Measurements from ENCODE around the gene LRMDA.

Gene LRMDA

DNA sequence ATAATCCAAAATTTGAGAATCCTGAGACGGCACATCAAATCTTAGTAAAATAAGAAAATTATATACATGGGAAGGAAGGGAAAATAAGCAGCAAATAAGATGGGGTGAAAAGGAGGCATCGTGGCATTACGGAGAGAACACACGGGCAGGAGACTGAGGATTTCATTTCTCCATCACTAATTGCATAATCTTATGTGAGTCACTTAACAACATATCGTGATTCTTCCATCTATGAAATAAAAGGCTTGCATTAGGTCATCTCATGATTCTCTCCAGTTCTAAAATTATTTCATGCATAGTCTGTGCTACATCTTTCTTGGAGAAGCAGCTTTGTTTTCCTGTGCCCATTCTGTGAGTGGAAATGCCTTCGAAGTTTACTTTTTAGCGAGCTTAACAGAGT lies 288.7 kb downstream of the LRMDA start:
- Histone ChIP-seq H3K27me3 (ENCODE audit: insufficient read depth, low read length, poor library complexity) (peaks cover 7% of the 10 kb centered on the region), H3K9me3 (ENCODE audit: insufficient read depth, low read length, severe bottlenecking) (no peaks in the 10 kb centered on the region), H3K79me2 (ENCODE audit: insufficient read depth, low read length) (no peaks in the 10 kb centered on the region), H3K27ac (ENCODE audit: low read length) (no peak overlapping the region), H3K4me2 (ENCODE audit: insufficient read depth, low read length) (no peak overlapping the region), H3K36me3 (ENCODE audit: insufficient read depth, low read length) (no peaks in the 10 kb centered on the region), H3K4me1 (ENCODE audit: insufficient read depth, low read length) (no peaks in the 10 kb centered on the region), H4K20me1 (ENCODE audit: insufficient read depth, low read length) (no peaks in the 10 kb centered on the region), H3K4me3 (ENCODE audit: low read depth in 1 of 2, low read length in 2 of 2) (no peak overlapping the region), H2AFZ (ENCODE audit: low read depth, low read length) (no peak overlapping the region), H3K9ac (ENCODE audit: low read depth, low read length) (no peak overlapping the region)
- no peak for TF ChIP-seq EZH2 (IDR thresholded peaks at IDR 0.05; ENCODE audit: borderline replicate concordance, low read depth, low read length, severe bottlenecking)
- TF ChIP-seq CTCF (IDR thresholded peaks at IDR 0.05; ENCODE audit: borderline replicate concordance, extremely low read depth, low read length, poor library complexity, severe bottlenecking): no peak
- no peak for ATAC-seq (ENCODE audit: insufficient read depth, low read depth)
- DNase-seq: no peak

DNA sequence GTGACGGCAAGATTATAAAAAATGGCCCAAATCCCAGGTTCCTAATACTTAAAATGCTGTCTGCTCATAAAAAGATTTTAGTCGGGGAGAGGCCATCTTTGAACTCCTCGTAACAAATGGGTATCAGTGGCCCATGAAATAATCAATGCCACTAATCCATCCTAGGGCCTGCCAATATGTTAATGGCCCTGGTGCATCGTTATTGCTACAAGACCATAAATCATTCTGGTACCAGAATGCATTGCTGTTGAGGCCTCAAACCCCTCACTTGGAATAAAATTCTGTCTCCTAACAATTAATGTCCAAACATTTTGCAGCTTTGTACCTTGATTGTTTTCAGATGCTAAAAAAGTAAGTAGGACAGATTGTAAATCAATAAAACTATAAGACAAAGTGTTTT lies 290.6 kb downstream of the LRMDA start:
- Histone ChIP-seq H3K4me1 (ENCODE audit: insufficient read depth, low read length) (no peaks in the 10 kb centered on the region), H3K27me3 (ENCODE audit: insufficient read depth, low read length, poor library complexity) (peaks cover 5% of the 10 kb centered on the region), H3K79me2 (ENCODE audit: insufficient read depth, low read length) (no peaks in the 10 kb centered on the region), H3K4me3 (ENCODE audit: low read depth in 1 of 2, low read length in 2 of 2) (no peak overlapping the region), H4K20me1 (ENCODE audit: insufficient read depth, low read length) (no peaks in the 10 kb centered on the region), H2AFZ (ENCODE audit: low read depth, low read length) (no peak overlapping the region), H3K9me3 (ENCODE audit: insufficient read depth, low read length, severe bottlenecking) (no peaks in the 10 kb centered on the region), H3K27ac (ENCODE audit: low read length) (no peak overlapping the region), H3K4me2 (ENCODE audit: insufficient read depth, low read length) (no peak overlapping the region), H3K9ac (ENCODE audit: low read depth, low read length) (no peak overlapping the region), H3K36me3 (ENCODE audit: insufficient read depth, low read length) (no peaks in the 10 kb centered on the region)
- ATAC-seq (ENCODE audit: insufficient read depth, low read depth): no peak
- no peak for DNase-seq
- no peak for TF ChIP-seq EZH2 (IDR thresholded peaks at IDR 0.05; ENCODE audit: borderline replicate concordance, low read depth, low read length, severe bottlenecking)
- no peak for TF ChIP-seq CTCF (IDR thresholded peaks at IDR 0.05; ENCODE audit: borderline replicate concordance, extremely low read depth, low read length, poor library complexity, severe bottlenecking)

DNA sequence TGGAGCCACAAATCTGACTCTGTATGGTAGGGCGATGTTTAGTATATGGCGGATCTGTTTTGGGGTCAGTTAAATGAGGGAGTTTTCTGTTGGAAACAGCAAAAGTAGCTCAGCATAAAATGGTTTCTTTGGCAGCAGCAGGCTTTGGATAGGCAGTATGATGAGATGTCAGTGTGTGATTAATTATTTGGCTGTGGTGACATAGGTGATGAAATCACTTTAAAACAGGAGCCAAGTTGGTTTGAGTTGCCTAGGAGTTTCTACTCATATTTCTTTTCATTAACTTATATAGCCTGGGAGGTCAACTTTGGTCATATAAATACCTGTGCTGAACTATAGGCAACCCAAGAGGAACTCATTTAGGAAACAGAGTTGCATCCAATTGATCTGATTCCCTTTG lies 291.2 kb downstream of the LRMDA start:
- DNase-seq (no peak), ATAC-seq (ENCODE audit: insufficient read depth, low read depth) (no peak)
- no peaks in the 10 kb centered on the region for H3K9me3 ChIP-seq (ENCODE audit: insufficient read depth, low read length, severe bottlenecking)
- H3K36me3 ChIP-seq (ENCODE audit: insufficient read depth, low read length): no peaks in the 10 kb centered on the region
- no peak overlapping the region for H3K9ac ChIP-seq (ENCODE audit: low read depth, low read length)
- H2AFZ ChIP-seq (ENCODE audit: low read depth, low read length): no peak overlapping the region
- H4K20me1 ChIP-seq (ENCODE audit: insufficient read depth, low read length): no peaks in the 10 kb centered on the region
- TF ChIP-seq EZH2 (IDR thresholded peaks at IDR 0.05; ENCODE audit: borderline replicate concordance, low read depth, low read length, severe bottlenecking): no peak
- TF ChIP-seq CTCF (IDR thresholded peaks at IDR 0.05; ENCODE audit: borderline replicate concordance, extremely low read depth, low read length, poor library complexity, severe bottlenecking): no peak
- no peaks in the 10 kb centered on the region for H3K27me3 ChIP-seq (ENCODE audit: insufficient read depth, low read length, poor library complexity)
- H3K4me1 ChIP-seq (ENCODE audit: insufficient read depth, low read length): no peaks in the 10 kb centered on the region
- no peak overlapping the region for H3K4me2 ChIP-seq (ENCODE audit: insufficient read depth, low read length)
- no peaks in the 10 kb centered on the region for H3K79me2 ChIP-seq (ENCODE audit: insufficient read depth, low read length)
- no peak overlapping the region for H3K4me3 ChIP-seq (ENCODE audit: low read depth in 1 of 2, low read length in 2 of 2)
- no peak overlapping the region for H3K27ac ChIP-seq (ENCODE audit: low read length)

Measured in DND-41 (cell line).